ENCODE data around the gene RALGPS1. TPM values are rescaled to one million over a fixed set of nuclear protein-coding genes. Genes with fewer than 3 reads are reported as not detected.
A peak's percentile ranks its signal among the peaks of the same experiment; 100 is the strongest.

The RALGPS1 gene
- total RNA-seq, 4 donors from 2014 or later: 27.3 to 42.1 (median 39.1) TPM

GRCh38 chr9:126988857-126989256 is 74.3 kb downstream of the RALGPS1 start:
- DNase-seq: no peak
- no peaks in the 10 kb centered on the region for H3K9me3 ChIP-seq
- H3K27ac ChIP-seq: no peak overlapping the region
- TF ChIP-seq CTCF (IDR thresholded peaks at IDR 0.05): no peak
- no peak for TF ChIP-seq POLR2A (IDR thresholded peaks at IDR 0.05)
- H3K36me3 ChIP-seq: no peaks in the 10 kb centered on the region
- no peaks in the 10 kb centered on the region for H3K27me3 ChIP-seq
- intact Hi-C loops (cut with DNase I): no loop called here
- WGBS, 2 donors: 96 to 100% methylated on average over 2 of the region's 2 CpGs
- H3K4me1 ChIP-seq: peaks cover 0 to 16% of the 10 kb centered on the region in 2 donors
- H3K4me3 ChIP-seq (replicated peaks in 1 of 3): no peak overlapping the region

- Histone ChIP-seq H3K27me3 (no peaks in the 10 kb centered on the region), H3K9me3 (no peaks in the 10 kb centered on the region), H3K27ac (no peak overlapping the region), H3K4me1 (peaks cover 0 to 10% of the 10 kb centered on the region in 2 donors), H3K4me3 (replicated peaks in 1 of 3) (no peak overlapping the region), H3K36me3 (no peaks in the 10 kb centered on the region)
- DNase-seq: peak; percentile 14 to 19
- WGBS, 2 donors: 80 to 87% methylated on average over 19 of the region's 19 CpGs
- intact Hi-C loops (cut with DNase I): no loop called here
- TF ChIP-seq POLR2A (IDR thresholded peaks at IDR 0.05): no peak
- no peak for TF ChIP-seq CTCF (IDR thresholded peaks at IDR 0.05)
Observed at GRCh38 chr9:126989847-126990842, 75.6 kb downstream of the RALGPS1 start.

- intact Hi-C loops (cut with DNase I): no loop called here
- H3K36me3 ChIP-seq: no peaks in the 10 kb centered on the region
- no peak overlapping the region for H3K4me3 ChIP-seq (replicated peaks in 1 of 3)
- H3K4me1 ChIP-seq: peaks cover 0 to 3% of the 10 kb centered on the region in 2 donors
- DNase-seq: no peak
- H3K9me3 ChIP-seq: no peaks in the 10 kb centered on the region
- WGBS, 2 donors: 68 to 80% methylated on average over 2 of the region's 2 CpGs
- no peaks in the 10 kb centered on the region for H3K27me3 ChIP-seq
- TF ChIP-seq CTCF (IDR thresholded peaks at IDR 0.05): no peak
- no peak for TF ChIP-seq POLR2A (IDR thresholded peaks at IDR 0.05)
- H3K27ac ChIP-seq: no peak overlapping the region
Observed at GRCh38 chr9:126991183-126991582, 76.6 kb downstream of the RALGPS1 start.

GRCh38 chr9:126992427-126992826 is 77.8 kb downstream of the RALGPS1 start:
- no peak overlapping the region for H3K4me3 ChIP-seq (replicated peaks in 1 of 3)
- TF ChIP-seq CTCF (IDR thresholded peaks at IDR 0.05): no peak
- TF ChIP-seq POLR2A (IDR thresholded peaks at IDR 0.05): no peak
- no peaks in the 10 kb centered on the region for H3K36me3 ChIP-seq
- no peaks in the 10 kb centered on the region for H3K4me1 ChIP-seq
- intact Hi-C loops (cut with DNase I): no loop called here
- H3K27me3 ChIP-seq: no peaks in the 10 kb centered on the region
- H3K27ac ChIP-seq: no peak overlapping the region
- no peaks in the 10 kb centered on the region for H3K9me3 ChIP-seq
- no peak for DNase-seq
